GM10248 (cell line): ENCODE results near the gene AP2S1.
"Not testable (repeated sequence)": the region's sequence is repeated elsewhere in the genome, so short reads cannot be mapped to it uniquely, and the experiment has no call there.

Source experiments
- CTCF ChIA-PET: fragments of 300-600 bp; sonication (Branson Sonifier 250); formaldehyde crosslinking; extraction: SDS; loops from one replicate; lab custom pipeline; 2021; ENCODE audit warnings: antibody characterized with exemption; lab: Yijun Ruan, JAX
- POLR2A ChIA-PET: fragments of 350-650 bp; sonication (Branson Sonifier 250); formaldehyde crosslinking; extraction: SDS; loops from one replicate; lab custom pipeline; 2020; ENCODE audit warnings: antibody characterized with exemption; lab: Yijun Ruan, JAX
- DNase-seq: peaks from one replicate; pipeline ENCODE4 v3.0.0; 2012; ENCODE audit errors: extremely low spot score
- TF ChIP-seq, protein P1 (sequence below): IDR thresholded peaks from 2 replicates; pipeline ENCODE4 v1.5.1; 2012; ENCODE audit warnings: mild to moderate bottlenecking, low read depth; ENCODE audit errors: extremely low read depth, missing control alignments, control extremely low read depth

AP2S1 gene

DNA sequence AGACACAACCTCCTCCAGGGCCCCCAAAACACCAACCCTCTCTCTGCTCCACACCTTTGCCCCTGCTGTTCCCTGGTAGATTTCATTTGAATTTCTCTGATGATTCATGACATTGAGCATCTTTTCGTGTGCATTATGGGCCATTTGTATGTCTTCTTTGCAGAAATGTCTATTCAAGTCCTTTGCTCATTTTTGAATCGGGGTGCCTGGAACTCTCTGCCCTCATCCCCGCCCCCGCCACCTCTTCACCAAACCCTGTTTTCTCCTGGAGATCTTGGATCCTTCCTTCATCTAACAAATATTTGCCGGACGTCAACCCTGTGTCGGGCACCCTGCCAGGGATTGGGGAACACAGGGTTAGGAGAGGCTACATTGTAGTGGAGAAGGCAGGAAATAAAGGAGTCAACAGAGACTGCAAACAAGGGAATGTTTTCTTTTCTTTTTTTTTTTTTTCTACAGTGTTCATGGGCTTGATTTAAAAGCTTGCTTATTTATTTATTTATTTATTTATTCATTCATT, 36.7 kb downstream of the AP2S1 start:
- ChIA-PET POLR2A (no interaction called here), CTCF (interaction anchor here (2.1 to 2.2 kb wide), 2 partner anchors 26 to 56 kb away, joined by 5 to 10 read pairs; no protein-coding TSS in a partner anchor)
- no peak for DNase-seq
- TF ChIP-seq, protein P1, sequence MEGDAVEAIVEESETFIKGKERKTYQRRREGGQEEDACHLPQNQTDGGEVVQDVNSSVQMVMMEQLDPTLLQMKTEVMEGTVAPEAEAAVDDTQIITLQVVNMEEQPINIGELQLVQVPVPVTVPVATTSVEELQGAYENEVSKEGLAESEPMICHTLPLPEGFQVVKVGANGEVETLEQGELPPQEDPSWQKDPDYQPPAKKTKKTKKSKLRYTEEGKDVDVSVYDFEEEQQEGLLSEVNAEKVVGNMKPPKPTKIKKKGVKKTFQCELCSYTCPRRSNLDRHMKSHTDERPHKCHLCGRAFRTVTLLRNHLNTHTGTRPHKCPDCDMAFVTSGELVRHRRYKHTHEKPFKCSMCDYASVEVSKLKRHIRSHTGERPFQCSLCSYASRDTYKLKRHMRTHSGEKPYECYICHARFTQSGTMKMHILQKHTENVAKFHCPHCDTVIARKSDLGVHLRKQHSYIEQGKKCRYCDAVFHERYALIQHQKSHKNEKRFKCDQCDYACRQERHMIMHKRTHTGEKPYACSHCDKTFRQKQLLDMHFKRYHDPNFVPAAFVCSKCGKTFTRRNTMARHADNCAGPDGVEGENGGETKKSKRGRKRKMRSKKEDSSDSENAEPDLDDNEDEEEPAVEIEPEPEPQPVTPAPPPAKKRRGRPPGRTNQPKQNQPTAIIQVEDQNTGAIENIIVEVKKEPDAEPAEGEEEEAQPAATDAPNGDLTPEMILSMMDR, result no peak

DNA sequence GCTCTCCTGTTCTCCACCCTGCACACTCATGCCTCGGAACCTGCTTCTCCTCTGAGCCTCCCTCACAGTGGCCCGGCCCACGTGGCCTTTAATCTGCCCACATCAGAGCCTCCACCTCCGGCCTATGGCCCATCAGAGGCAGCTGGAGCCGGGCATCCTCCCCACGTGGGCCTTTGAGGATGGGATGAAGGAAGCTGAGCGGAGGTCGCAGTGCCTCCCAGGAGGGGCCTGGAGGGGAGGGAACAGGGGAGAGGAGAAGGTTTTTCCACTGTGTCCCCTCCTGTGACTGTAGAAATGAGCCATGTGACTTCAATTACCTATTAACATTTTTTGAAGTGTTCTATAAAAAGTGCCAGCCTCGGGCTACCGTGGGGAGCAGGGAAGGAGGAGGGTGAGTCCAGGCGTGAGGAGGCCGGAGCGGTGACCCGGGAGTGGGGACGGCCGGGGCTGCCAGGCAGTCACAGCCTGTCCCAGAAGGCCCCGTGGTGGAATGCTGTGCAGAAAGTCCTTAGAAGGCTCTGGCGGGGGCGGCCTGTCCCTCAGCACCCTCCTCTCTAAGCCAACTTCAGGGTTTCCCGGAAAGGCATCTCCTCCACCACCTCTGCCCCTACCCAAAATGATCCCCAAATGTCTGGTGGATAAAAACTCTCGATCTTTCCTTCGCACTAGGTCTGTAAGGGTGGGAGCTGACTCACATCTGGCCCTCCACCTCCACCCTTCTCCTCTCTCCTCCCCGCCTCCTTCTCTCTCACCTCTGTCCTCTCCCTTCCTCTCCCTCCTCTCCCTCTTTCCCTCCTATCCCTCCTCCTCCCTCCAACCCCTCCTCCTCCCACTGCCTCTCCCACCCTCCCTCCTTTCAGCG, 37.4 kb downstream of the AP2S1 start:
- ChIA-PET POLR2A (no interaction called here), CTCF (interaction anchor here (1.4 to 2.2 kb wide), 4 partner anchors 8 to 55 kb away, joined by 4 to 10 read pairs (median 8); no protein-coding TSS in a partner anchor)
- DNase-seq, result no peak
- TF ChIP-seq, protein P1, result no peak

DNA sequence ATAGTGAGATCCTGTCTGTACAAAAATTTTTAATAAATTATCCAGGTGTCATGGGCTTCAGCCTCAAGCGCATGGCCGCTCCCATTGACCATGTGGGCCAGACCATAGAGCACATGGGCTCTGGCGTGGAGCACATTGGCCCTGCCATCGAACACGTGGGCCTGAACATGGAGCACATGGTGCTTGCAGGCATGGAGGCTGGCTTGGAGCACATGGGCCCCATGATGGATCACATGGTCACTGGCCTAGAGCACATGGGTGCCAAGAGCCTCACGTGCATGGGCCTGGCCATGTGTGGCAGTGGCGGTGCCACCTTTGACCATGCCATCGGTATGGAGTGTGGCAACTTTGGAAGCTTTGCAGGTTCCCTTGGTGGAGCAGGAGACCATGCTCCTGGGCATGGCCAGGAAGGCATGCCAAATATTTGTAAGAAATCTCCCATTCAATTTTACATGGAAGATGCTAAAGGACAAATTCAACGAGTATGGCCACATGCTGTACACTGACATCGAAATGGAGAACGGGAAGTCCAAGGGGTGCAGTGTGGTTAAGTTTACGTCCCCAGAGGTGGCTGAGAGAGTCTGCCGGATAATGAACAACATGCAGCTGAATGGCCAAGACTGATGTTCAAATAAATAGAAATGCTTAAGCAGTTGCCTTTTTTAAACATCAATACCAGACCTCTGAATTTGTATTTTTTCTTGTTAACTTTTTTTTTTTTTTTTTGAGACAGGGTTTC, 40.9 kb downstream of the AP2S1 start:
- POLR2A ChIA-PET, result no interaction called here
- CTCF ChIA-PET, result no interaction called here
- TF ChIP-seq, protein P1, result no peak
- no peak for DNase-seq

DNA sequence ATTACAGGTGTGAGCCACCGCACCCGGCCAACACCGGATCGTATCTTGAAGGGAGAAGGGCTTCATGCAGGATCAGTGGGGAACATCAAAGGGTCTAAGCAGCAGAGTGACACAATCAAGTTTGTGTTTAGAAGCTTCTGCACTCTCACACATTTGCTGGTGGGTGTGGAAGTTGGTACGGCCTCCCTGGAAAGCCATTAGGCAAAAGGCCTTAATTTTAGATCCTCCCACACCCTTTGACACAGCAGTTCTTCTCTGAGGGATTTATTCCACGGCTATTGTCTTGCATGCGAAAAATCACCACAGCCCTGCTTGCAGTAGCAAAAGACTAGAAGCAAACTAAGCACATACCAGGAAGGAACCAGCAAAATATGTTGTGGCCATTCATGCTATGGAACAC, 44.0 kb downstream of the AP2S1 start:
- ChIA-PET POLR2A (no interaction called here), CTCF (no interaction called here)
- no peak for DNase-seq
- TF ChIP-seq, protein P1, result no peak

DNA sequence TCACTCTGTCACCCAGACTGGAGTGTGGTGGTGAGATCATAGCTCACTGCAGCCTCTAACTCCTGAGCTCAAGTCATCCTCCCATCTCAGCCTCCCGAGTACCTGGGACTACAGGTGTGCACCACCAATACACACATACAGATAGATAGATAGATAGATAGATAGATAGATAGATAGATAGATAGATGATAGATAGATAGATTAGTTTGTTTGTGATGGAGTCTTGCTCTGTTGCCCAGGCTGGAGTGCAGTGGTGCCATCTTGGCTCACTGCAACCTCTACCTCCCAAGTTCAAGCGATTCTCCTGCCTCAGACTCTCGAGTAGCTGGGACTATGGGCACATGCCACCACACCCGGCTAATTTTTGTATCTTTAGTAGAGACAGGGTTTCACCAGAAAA, 46.2 kb downstream of the AP2S1 start:
- CTCF ChIA-PET, result interaction anchor here (0.9 to 2.1 kb wide), 3 partner anchors 11 to 51 kb away, joined by 3 to 5 read pairs (median 5); no protein-coding TSS in a partner anchor
- POLR2A ChIA-PET, DNase-seq: not testable (repeated sequence)

DNA sequence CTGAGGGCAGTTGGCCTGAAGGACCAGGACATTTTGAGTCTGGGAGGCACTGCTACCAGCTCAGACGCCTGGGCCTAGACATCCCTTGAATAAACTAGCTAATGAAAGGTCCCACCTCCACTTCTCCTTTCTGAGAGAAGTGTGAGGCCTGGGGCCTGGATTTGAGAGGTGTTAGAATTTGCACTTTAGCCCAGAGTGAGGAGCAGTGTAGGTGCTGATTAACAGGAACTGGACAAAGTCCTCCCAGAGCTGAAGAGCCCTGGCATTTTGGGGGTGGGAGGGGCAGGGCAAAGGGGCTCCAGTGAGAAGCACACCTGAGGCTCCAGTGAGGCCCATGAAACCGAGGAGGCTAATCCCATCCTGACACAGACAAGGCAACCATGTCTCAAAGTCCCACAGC, 47.1 kb downstream of the AP2S1 start:
- POLR2A ChIA-PET, result interaction anchor here (0.6 kb wide), 1 partner anchor 9 kb away, joined by 3 read pairs; no protein-coding TSS in a partner anchor
- no peak for DNase-seq
- CTCF ChIA-PET, result no interaction called here
- TF ChIP-seq, protein P1, result no peak

DNA sequence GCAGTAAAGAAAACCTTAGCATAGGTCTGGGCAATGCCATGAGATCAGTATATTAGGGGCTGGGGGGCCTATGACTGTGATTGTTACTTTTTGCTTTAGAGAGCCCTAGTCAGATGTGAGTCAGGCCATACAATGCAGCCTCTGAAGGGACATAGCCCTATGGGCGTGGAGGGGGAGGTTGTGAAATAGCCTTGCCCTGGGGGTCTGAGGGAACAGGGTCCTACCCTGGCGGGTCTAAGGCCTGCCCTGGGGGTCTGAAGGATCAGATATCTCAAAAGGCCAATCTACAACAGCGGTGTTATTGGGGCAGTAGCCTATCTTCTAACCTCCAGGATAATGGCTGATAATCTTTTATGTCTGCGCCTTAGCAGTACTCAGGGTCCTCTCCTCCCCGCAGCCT, 48.5 kb downstream of the AP2S1 start:
- ChIA-PET POLR2A (no interaction called here), CTCF (no interaction called here)
- DNase-seq, result no peak
- TF ChIP-seq, protein P1, result no peak
